Osteocyte (in vitro differentiated cells): ENCODE results near the gene FAM149A. TPM values are rescaled to one million over a fixed set of nuclear protein-coding genes. Genes with fewer than 3 reads are reported as not detected.
A peak's percentile ranks its signal among the peaks of the same experiment; 100 is the strongest.

Experiments
- DNase-seq: peaks from one replicate; pipeline ENCODE4 v3.0.0; 2021; ENCODE audit warnings: mixed read lengths; ENCODE audit not compliant: unreplicated experiment; ENCODE audit errors: extremely low spot score
- H3K27ac Mint-ChIP-seq: one replicate; pipeline ENCODE4 v1.8.0; 2021; ENCODE audit warnings: mild to moderate bottlenecking, mixed read lengths; ENCODE audit not compliant: unreplicated experiment
- H3K27me3 Mint-ChIP-seq: one replicate; pipeline ENCODE4 v1.8.0; 2021; ENCODE audit warnings: mixed read lengths; ENCODE audit not compliant: unreplicated experiment
- H3K36me3 Mint-ChIP-seq: one replicate; pipeline ENCODE4 v1.8.0; 2021; ENCODE audit warnings: mixed read lengths; ENCODE audit not compliant: unreplicated experiment
- H3K4me1 Mint-ChIP-seq: one replicate; pipeline ENCODE4 v1.8.0; 2021; ENCODE audit warnings: mixed read lengths; ENCODE audit not compliant: unreplicated experiment
- H3K4me3 Mint-ChIP-seq: one replicate; pipeline ENCODE4 v1.8.0; 2021; ENCODE audit warnings: mild to moderate bottlenecking, moderate library complexity, mixed read lengths; ENCODE audit not compliant: unreplicated experiment
- H3K9me3 Mint-ChIP-seq: one replicate; pipeline ENCODE4 v1.8.0; 2021; ENCODE audit warnings: mixed read lengths; ENCODE audit not compliant: unreplicated experiment
- CTCF ChIP-seq: fragments of 200-600 bp; sonication (generic); IDR thresholded peaks from 2 replicates; pipeline ENCODE4 v1.5.0; 2021; ENCODE audit warnings: antibody characterized with exemption, mild to moderate bottlenecking, moderate library complexity
- total RNA-seq: library from RNA; stranded (reverse); gene quantifications from 2 replicates; pipeline ENCODE4 v1.2.1, GENCODE V29; 2021

The FAM149A gene
- total RNA-seq, 1 donor from 2014 or later = 2.3 TPM

DNA sequence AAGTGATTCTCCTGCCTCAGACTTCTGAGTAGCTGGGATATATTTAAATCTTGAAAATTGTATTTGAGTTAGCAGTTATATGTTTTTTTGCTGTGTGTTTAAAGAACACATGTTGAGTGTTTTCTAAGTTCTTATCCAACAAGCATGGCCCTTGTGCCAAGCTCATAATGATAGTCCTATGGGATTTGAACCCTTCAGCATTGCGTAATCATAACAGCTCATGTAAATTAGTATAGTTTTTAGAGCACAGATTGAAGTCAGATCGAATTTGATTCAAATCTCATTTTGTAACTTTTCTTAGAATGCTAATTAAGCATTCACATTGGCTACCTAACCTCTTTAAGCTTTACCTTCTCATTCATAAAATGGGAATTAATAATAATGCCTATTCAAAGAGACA is 12.2 kb downstream of the FAM149A start:
- H3K27me3 Mint-ChIP-seq = peaks cover 33% of the 10 kb centered on the region
- H3K36me3 Mint-ChIP-seq = no peaks in the 10 kb centered on the region
- TF ChIP-seq CTCF = no peak
- H3K4me3 Mint-ChIP-seq = peak overlapping the region; percentile 65
- no peak for DNase-seq
- H3K27ac Mint-ChIP-seq = no peak overlapping the region
- no peaks in the 10 kb centered on the region for H3K4me1 Mint-ChIP-seq
- H3K9me3 Mint-ChIP-seq = no peaks in the 10 kb centered on the region

GRCh38 chr4:186118582-186118981 is 14.1 kb downstream of the FAM149A start:
- Mint-ChIP-seq H3K4me3 (no peak overlapping the region), H3K4me1 (no peaks in the 10 kb centered on the region), H3K27me3 (peaks cover 37% of the 10 kb centered on the region), H3K36me3 (no peaks in the 10 kb centered on the region), H3K9me3 (no peaks in the 10 kb centered on the region), H3K27ac (no peak overlapping the region)
- no peak for DNase-seq
- TF ChIP-seq CTCF = no peak

DNA sequence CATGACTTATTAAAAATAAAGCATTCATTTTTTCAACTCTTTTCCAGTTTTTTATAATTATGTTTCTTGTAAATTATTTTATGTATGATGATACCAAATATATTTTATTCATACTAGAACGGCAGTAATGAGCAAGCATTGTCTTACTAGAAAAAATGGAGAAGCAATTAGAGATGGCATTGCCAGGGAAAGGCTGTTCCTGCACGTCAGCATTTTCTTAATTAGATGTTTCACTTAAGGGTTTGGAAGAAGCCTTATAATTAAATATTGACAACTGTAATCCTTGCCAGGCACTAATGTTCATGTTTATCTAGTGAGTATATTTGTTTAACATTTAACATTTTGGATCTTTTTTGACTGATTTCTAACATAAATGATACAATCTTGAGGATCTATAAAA is 16.6 kb downstream of the FAM149A start:
- no peak for TF ChIP-seq CTCF
- no peak overlapping the region for H3K27ac Mint-ChIP-seq
- H3K9me3 Mint-ChIP-seq = no peaks in the 10 kb centered on the region
- H3K27me3 Mint-ChIP-seq = peaks cover 37% of the 10 kb centered on the region
- H3K4me1 Mint-ChIP-seq = no peaks in the 10 kb centered on the region
- H3K4me3 Mint-ChIP-seq = no peak overlapping the region
- H3K36me3 Mint-ChIP-seq = no peaks in the 10 kb centered on the region
- DNase-seq = no peak

DNA sequence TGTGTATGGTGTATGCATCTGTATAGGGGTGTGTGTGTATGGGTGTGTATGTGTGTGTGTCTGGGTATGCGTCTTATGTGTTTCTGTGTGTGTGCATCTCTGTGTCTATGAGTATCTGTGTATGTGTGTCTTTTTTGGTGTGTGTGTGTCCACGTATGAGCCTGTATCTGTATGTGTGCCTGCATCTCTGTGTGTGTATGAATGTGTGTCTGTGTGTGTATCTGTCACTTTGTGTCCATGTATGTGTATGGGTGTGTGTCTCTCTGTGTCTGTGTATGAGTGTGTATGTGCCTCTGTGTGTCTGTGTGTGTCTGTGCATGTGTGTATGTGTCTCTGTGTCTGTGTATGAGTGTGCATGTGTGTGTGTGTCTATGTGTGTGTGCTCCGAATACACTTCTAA is 24.3 kb downstream of the FAM149A start:
- H3K27ac Mint-ChIP-seq = no peak overlapping the region
- H3K4me3 Mint-ChIP-seq = no peak overlapping the region
- H3K4me1 Mint-ChIP-seq = peaks cover 10% of the 10 kb centered on the region
- H3K27me3 Mint-ChIP-seq = peaks cover 6% of the 10 kb centered on the region
- no peak for DNase-seq
- H3K36me3 Mint-ChIP-seq = no peaks in the 10 kb centered on the region
- no peak for TF ChIP-seq CTCF
- H3K9me3 Mint-ChIP-seq = no peaks in the 10 kb centered on the region

DNA sequence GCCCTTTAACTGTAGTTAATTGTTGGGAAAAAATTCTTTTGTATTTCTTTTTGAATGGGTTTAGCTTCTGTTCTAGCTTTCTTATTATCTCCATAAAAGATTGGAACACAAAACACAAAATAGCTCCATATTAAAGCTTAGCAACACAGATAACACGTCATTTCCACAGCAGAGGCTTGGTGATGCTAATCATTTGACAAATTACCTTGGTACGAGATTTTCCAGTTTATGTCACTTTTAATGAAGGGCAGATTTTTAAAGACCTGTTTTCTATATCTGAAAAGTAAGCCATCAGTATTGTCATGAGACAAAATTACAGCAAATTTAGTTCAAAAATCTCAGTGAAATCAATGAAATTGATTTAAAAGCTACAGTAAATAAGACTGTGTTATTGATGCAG is 27.4 kb downstream of the FAM149A start:
- peaks cover 8% of the 10 kb centered on the region for H3K27me3 Mint-ChIP-seq
- no peaks in the 10 kb centered on the region for H3K36me3 Mint-ChIP-seq
- no peak overlapping the region for H3K4me3 Mint-ChIP-seq
- H3K4me1 Mint-ChIP-seq = peaks cover 10% of the 10 kb centered on the region
- no peak for DNase-seq
- TF ChIP-seq CTCF = no peak
- no peak overlapping the region for H3K27ac Mint-ChIP-seq
- no peaks in the 10 kb centered on the region for H3K9me3 Mint-ChIP-seq
